Hematopoietic multipotent progenitor cell treated with erythropoietin and hydrocortisone succinate and interleukin-3 and kit ligand, for 17 days (in vitro differentiated cells): ENCODE data around the gene SPATA22.
"Not testable (repeated sequence)": the region's sequence is repeated elsewhere in the genome, so short reads cannot be mapped to it uniquely, and the experiment has no call there.

Experiments
- DNase-seq: peaks from one replicate; pipeline ENCODE4 v3.0.0-alpha.2; 2015; ENCODE audit warnings: low spot score

The SPATA22 gene

DNA sequence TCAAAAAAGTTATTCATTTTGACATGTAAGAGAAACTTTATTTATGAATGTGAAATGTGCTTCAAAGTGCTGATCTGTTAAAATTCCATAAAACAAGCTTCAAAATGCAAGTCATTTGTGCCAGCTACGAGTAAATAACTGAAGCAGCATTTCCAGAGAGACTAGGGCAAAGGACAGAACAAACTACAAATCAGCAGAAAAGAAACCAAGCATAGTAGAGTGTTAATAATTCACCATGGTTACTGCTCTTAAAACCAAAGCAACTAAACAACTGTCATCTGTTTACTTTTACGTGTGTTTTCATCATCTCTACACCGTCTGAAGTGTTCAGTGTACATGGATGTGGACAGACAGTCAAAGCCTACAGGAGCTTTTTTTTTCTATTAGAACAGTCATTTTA, 2.6 kb upstream of the SPATA22 start:
- no peak for DNase-seq

DNA sequence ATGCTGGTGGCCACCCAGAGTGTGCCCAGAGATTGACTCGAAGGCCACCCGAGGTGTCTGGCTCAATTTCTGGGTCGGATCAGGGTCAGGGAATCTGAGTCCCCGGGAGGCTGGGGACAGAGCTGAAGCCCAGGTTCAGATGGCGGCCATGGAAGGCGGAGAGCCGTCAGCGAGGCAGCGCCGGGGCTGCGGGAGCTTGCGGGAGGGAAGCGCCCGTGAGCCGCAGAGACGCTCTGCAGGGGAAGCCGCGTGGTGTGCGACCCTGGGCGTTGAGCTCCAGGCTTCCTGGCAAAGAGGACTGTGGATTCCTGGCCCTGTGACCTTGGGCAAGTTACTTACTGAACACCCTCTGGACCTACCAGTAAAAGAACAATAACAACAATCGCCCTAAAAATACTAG, 518 bp upstream of the SPATA22 start:
- no peak for DNase-seq

DNA sequence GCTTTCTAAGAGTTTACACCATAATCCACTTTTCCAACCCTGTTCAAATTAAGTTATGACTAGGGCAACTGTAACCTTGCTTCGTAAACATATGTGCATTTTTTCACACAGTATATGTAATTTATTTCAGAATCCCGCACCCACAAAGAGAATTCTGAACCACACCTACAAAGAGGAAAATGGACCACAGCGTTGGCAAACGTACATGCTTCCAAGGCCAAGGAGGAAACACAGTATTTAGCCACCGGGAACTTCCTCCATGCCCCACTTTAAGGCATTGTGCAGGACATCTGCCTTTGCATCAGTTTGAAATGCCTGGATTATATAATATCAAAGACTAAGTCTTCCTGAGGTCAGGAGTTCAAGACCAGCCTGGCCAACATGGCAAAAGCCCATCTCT, 2.1 kb downstream of the SPATA22 start:
- no peak for DNase-seq

DNA sequence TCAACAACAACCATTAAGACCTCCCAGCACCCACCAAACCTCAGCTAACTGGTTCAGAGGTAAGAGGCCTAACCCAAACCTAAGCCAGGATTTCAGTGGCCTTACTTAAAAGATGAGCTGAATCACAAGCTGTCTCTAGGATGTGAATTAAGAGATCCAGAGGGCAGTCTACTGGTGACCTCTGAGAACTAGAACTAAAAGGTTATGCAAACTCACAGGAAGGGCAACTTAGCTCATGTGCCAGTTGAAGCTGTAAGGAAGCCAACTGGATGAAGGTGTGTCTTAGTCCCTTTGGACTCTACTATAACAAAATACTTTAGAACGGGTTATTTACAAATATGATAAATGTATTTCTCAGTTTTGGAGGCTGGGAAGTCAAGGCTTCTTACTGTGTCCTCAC, 5.3 kb downstream of the SPATA22 start:
- DNase-seq: not testable (repeated sequence)

DNA sequence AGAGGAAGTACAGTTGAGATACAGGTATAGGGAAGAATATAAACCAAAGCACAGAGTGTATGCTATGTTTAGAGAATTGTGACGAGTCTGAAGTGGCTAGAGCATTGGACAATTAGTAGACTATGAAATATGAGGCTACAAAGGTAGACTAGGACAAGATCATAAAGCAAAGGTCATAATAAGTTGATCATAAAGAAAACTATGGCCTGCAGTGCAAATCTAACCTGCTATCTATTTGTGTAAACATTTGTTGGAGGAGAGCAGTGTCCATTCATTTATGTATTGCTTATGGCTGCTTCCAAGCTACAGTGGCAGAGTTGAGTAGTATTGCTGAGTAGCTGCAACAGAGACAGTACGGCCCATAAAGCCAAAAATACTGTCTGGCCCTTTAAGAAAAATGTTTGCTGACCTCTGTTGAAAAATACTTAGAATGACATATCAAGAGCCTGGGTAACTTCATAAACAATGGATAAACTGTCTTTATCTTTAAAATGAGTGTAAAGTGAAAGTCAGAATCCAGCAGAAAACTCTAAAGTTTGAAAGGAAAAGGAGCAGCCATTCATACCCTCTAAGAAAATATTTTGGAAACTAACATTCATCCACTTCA, 23.5 kb downstream of the SPATA22 start:
- DNase-seq: no peak

DNA sequence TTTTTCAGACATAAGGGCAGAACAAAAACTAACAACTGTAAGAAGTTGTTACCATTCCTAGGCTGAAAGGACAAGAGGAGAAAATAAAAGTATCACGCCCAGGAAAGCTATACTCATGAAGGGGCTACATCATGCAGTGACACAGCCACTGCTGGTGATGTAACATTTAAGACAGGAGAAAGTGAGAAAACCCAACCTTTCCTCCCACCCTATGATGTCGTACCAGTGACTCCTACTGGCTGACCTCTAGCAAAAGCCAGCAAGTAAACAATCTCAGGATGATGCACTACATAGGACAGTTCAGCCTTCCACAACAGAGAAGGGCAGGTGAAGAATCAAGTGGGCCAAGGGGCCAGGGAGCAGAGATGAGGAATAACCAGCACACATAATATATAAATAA, 24.0 kb downstream of the SPATA22 start:
- no peak for DNase-seq

DNA sequence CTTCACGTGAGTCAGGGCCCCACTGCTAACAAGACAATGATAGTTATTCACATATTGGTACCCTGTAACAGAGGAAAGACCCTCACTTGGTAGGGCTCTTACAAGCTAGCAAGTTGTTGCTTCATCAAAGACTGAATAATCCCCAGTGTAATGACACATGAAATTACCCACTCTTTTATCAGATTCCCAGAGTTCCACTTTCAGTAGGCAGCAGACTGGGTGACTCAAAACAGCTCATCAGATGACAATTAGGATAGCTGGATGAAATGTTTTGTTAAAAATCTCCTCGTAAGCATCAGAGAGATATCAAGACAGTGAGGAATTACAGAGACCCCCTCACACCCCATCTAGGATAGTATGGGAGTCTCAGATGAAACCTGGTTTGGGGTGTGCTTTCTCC, 31.2 kb downstream of the SPATA22 start:
- DNase-seq: no peak

DNA sequence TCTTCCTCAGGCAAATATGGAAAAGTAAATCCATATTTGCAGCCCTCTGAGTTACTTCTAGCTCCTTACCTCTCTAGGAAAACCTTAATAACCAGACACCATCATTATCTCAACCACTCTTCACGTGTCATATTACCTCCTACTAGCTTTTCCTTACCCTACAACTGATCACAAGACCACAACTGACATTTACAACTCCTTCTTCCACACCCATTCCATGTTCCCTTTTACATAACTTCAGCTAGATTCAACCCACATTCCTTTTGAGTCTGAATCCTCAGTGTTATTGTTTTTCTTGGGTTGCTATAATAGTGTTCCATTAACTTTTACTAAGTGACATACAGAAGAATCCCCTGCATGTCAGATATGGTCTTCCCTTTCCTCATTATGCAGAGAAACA, 33.3 kb downstream of the SPATA22 start:
- no peak for DNase-seq

DNA sequence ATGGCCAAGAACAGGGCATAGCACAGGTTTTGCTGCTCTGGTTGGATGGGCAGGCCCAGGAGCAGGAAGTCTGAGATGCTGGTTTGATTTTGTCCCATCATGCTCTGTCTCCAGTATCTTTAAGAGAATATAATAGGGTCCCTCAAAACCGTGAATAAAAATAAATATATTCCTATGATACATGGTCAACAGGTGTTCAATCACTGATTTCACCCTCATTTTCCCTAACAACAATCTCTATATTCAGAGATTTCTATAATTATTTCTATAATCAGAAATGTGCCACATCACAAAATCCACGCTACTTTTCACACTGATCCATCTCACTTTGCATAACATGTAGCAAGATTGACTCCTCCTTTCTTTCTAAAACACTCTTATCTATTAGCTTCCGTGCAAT, 37.9 kb downstream of the SPATA22 start, which contains the start of gene OR1E2:
Gene OR1E2, minus strand, starts transcription at position 101 of the 400 bp plus-strand sequence. Its CDS starts 0 bp downstream, at position 101.
- DNase-seq: no peak

DNA sequence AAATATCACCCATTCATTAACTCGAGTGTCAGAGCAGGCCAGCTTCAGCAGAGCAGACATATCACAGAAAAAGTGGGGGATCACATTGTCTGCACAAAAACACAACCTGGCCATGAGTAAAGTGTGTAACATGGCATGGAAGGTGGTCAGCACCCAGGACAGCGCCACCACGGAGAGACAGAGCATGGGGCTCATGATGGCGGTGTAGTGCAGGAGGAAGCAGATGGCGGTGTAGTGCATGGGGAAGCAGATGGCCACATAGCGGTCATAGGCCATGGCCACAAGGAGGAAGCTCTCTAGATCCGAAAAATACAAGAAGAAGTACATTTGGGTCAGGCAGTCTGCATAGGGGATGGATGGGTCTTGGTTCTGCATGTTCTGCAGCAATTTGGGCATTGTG, 38.4 kb downstream of the SPATA22 start:
- DNase-seq: not testable (repeated sequence)

DNA sequence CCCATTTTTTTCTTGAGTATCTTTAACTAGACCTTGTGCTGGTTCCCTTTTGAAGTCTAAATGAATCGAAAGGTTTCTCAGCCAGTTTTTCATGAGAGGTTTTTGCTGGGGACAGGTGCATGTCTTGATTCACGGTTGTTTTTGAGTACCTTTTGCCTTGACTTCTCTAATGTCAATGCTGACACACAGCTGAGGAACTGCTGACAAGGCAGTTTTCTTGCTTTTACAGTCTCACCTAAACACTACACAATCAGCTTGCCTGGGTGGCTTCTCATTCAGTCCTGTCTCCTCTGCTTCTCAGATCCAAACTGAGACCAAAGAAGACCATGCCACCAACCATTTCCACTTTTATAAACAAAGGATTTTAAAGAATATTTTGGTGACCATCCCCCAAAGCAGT, 53.4 kb downstream of the SPATA22 start:
- DNase-seq: no peak

DNA sequence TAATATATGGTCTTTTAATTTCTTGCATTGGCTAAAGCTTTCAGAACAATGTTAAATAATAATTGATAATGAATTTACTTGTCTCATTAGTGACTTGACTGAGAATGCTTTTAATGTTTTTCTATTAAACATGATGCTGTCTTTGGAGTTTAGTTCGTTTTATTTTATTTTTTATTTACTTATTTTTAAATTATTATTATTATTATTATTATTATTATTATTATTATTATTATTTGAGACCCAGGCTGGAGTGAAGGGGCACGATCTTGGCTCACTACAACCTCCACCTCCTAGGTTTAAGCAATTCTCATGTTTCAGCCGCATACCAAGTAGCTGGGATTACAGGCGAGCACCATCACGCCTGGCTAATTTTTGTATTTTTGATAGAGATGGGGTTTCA, 56.0 kb downstream of the SPATA22 start:
- no peak for DNase-seq

DNA sequence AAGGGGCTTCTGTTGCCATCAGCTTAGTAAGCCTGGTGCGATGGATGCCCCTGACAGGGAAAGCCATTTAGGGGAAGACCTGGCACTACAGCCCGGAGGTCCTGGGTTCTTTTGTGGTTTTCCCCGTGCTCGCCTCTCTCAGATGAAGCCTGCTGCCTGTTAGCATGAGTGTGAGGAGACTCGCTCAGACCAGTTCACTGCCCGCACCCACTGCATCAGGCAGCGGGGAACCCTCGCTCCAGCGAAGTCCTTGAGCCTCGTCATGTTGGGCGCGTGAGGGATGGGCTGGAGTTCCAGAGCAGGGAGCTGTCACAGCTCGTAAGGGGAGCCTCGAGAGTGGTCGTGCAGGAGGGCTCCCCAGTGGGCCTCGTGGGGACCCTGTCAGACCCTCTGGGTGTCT, 59.4 kb downstream of the SPATA22 start:
- DNase-seq: not testable (repeated sequence)

DNA sequence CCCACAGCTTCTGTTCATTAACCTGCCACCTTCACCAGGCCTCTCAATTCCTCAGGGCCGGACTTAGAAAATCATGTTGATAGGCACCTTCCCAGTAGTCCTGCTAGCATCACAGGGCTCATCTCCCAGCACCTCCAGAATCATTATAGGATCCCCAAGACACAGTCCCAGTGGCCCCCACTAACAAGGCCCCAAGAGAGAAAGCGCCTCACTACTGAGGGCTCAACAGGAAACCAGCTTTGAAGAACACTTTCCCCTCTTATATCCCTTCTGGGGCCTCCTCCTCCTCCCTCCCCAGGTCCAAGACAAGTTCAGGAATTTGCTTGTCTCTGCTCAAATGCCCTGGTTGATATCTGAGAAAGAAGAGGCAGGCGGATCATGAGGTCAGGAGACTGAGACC, 60.5 kb downstream of the SPATA22 start, which contains the start of gene OR3A3:
Gene OR3A3, plus strand, starts transcription at position 301 of the 400 bp plus-strand sequence.
- no peak for DNase-seq

DNA sequence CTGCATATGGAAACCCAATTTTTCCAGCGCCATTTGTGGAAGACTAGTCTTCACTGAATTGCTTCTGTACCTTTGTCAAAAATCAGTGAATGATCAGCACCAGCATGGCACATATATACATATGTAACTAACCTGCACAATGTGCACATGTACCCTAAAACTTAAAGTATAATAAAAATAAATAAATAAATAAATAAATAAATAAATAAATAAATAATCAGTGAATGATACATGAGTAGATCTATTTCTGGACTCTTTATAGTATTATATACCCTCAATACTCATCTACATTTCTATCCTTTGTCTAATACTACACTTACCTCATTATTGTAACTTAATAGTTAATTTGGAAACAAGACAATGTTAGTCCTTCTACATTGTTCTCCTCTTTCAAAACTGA, 67.8 kb downstream of the SPATA22 start:
- DNase-seq: not testable (repeated sequence)

DNA sequence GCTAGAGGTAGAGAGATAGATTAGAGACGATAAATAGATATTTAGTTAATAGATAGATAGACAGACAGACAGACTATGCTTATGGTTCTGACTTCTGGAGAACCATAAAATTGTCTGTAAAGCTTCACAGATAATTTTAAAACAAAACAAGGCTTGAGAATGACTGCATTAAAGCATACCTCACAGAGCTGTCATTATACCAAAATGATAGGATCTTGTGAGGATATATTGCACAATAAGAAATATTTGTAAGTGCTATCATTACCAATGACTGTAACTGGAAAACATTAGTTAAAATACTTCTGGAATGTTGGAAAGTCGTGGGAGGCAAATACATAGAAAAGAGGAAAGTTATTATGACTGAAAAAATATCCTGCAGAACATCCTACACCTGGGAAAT, 69.8 kb downstream of the SPATA22 start:
- no peak for DNase-seq

DNA sequence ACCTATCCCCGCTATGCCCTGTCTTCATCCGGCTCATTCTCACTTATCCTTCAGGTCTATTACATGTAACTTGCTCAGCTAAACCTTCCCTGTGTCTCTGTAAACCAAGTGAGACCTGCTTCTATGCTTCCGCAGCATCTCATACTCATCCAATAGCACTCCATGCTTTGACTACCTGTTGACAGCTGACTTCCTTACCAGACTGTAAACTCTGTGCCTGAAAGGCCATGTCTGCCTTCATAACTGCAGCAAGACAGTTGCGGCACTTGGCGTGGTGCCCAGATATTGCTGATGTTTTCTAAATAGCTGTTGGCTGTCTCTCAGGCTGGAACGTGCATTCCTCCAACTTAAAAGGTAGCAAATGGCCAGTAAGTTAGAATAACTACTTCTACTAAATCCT, 71.6 kb downstream of the SPATA22 start:
- DNase-seq: no peak

DNA sequence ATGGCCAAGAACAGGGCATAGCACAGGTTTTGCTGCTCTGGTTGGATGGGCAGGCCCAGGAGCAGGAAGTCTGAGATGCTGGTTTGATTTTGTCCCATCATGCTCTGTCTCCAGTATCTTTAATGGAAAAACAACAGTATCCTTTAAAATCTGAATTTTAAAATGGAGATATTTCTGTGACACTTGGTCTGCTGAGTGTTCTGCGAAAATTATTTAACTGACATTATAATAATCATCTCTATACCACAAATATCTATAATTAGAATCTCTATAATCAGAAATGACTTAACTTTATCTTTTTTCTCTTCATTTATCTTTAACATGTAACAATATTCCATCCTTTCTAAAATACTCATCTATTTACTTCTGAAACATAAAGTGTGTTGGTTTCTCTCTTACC, 73.3 kb downstream of the SPATA22 start, which contains the start of gene OR1E1:
Gene OR1E1, minus strand, starts transcription at position 101 of the 400 bp plus-strand sequence. Its CDS starts 0 bp downstream, at position 101.
- DNase-seq: no peak

DNA sequence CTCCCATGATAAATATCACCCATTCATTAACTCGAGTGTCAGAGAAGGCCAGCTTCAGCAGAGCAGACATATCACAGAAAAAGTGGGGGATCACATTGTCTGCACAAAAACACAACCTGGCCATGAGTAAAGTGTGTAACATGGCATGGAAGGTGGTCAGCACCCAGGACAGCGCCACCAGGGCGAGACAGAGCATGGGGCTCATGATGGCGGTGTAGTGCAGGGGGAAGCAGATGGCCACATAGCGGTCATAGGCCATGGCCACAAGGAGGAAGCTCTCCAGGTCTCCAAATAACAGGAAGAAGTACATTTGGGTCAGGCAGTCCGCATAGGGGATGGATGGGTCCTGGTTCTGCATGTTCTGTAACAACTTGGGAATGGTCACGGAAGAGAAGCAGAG, 73.8 kb downstream of the SPATA22 start:
- not testable (repeated sequence) for DNase-seq
